K562 (cell line): ENCODE measurements around the gene TMEM184B. TPM values are rescaled to one million over a fixed set of nuclear protein-coding genes. Genes with fewer than 3 reads are reported as not detected.

Experiments used
- BMI1 ChIP-seq: fragments of 150-350 bp; IDR thresholded peaks from 2 replicates; pipeline ENCODE4 v1.6.1; 2014; ENCODE audit warnings: low read length
- BRD9 ChIP-seq: fragments of 450-650 bp; IDR thresholded peaks from 2 replicates; pipeline ENCODE4 v1.6.1; 2018; ENCODE audit warnings: low read depth; ENCODE audit not compliant: partially characterized antibody
- CREM ChIP-seq: IDR thresholded peaks from 2 replicates; pipeline ENCODE4 v1.6.1; 2014; ENCODE audit warnings: antibody characterized with exemption, low read depth
- ETV1 ChIP-seq: fragments of 450-650 bp; conservative IDR thresholded peaks from 2 replicates; pipeline ENCODE4 v1.6.1; 2016; ENCODE audit warnings: missing genetic modification characterization, control low read depth, low read depth, missing compliant biosample characterization
- ETV5 ChIP-seq: sonication (generic); formaldehyde crosslinking; IDR thresholded peaks from 2 replicates; pipeline ENCODE4 v1.4.0; 2020; ENCODE audit warnings: low read depth, mild to moderate bottlenecking, missing genetic modification reagents
- GATAD2B ChIP-seq: fragments of 450-650 bp; IDR thresholded peaks from 2 replicates; pipeline ENCODE4 v1.6.1; 2017; ENCODE audit warnings: mild to moderate bottlenecking, borderline replicate concordance
- KDM4B ChIP-seq, 2 experiments: fragments of 450-650 bp in 1 of 2; sonication (generic) in 1 of 2; IDR thresholded peaks; 2 replicates each; pipeline ENCODE4 v1.6.1; 2016 to 2017; ENCODE audit warnings: borderline replicate concordance in 2 of 2, antibody characterized with exemption in 1 of 2, low read depth in 1 of 2, mild to moderate bottlenecking in 1 of 2
- MEIS2 ChIP-seq: fragments of 450-650 bp; IDR thresholded peaks from 2 replicates; pipeline ENCODE4 v1.6.1; 2014; ENCODE audit warnings: mild to moderate bottlenecking; ENCODE audit not compliant: partially characterized antibody
- PTTG1 ChIP-seq: fragments of 450-650 bp; IDR thresholded peaks from 2 replicates; pipeline ENCODE4 v1.6.1; 2016; ENCODE audit warnings: low read depth, mild to moderate bottlenecking, missing genetic modification characterization, missing compliant biosample characterization
- ZBTB26 ChIP-seq: fragments of 450-650 bp; formaldehyde crosslinking; IDR thresholded peaks from 2 replicates; pipeline ENCODE4 v1.4.0; 2022; ENCODE audit warnings: missing genetic modification characterization
- ZNF584 ChIP-seq: fragments of 200-800 bp; sonication (Bioruptor generic); IDR thresholded peaks from 2 replicates; pipeline ENCODE4 v1.6.1; 2016; ENCODE audit warnings: low read depth, mild to moderate bottlenecking, missing genetic modification characterization, missing compliant biosample characterization
- polyA plus RNA-seq, 8 experiments: library from polyadenylated mRNA; depleted of rRNA in 4 of 8; stranded (reverse) in 5 of 8; unstranded in 3 of 8; fragments of >200 nt; fragmentation: Nextera tagmentation in 2 of 8; fragmentation: Illumina TruSeq in 1 of 8; extraction: Ambion mirVana in 2 of 8; extraction: Trizol in 1 of 8; gene quantifications; 2 replicates each; pipeline versions ENCODE4 v1.2.1 to v1.2.3, GENCODE V29; 2011 to 2014; ENCODE audit warnings: inconsistent platforms in 1 of 8, missing spikeins in 1 of 8
- total RNA-seq, 7 experiments: library from RNA; depleted of rRNA in 6 of 7; stranded (reverse); fragments of >200 nt in 6 of 7; fragmentation: Illumina TruSeq in 2 of 7; extraction: Trizol in 2 of 7; gene quantifications; 2 replicates each; pipeline versions ENCODE4 v1.2.1 to v1.2.3, GENCODE V29; 2011 to 2021; ENCODE audit warnings: low replicate concordance in 1 of 7
- TF ChIP-seq, protein P1 (sequence below), 2 experiments: fragments of 450-650 bp in 1 of 2; sonication (generic) in 1 of 2; formaldehyde crosslinking in 1 of 2; IDR thresholded peaks; 2 replicates each; pipeline versions ENCODE4 v1.7.1 to v1.9.0; 2016 to 2022; ENCODE audit warnings: inconsistent platforms in 1 of 2, mild to moderate bottlenecking in 1 of 2, missing genetic modification reagents in 1 of 2
- TF ChIP-seq, protein P2 (sequence below): fragments of 450-650 bp; IDR thresholded peaks from one replicate; pipeline ENCODE4 v1.6.1; 2018; ENCODE audit warnings: mild to moderate bottlenecking, moderate library complexity; ENCODE audit not compliant: partially characterized antibody
- TF ChIP-seq, protein P3 (sequence below): sonication (generic); formaldehyde crosslinking; IDR thresholded peaks from 2 replicates; pipeline ENCODE4 v1.9.0; 2022; ENCODE audit warnings: mild to moderate bottlenecking, missing genetic modification reagents

Gene TMEM184B
- total and polyA plus RNA-seq, 9 of the 15 experiments (the other 6 are each of a cell fraction or from before 2014, with no cell fraction given) = 0.31 to 25.1 (median 6.2) TPM

GRCh38 chr22:38317995-38318715 is 45.3 kb upstream of the TMEM184B start (continued):
- TF ChIP-seq, protein P1, sequence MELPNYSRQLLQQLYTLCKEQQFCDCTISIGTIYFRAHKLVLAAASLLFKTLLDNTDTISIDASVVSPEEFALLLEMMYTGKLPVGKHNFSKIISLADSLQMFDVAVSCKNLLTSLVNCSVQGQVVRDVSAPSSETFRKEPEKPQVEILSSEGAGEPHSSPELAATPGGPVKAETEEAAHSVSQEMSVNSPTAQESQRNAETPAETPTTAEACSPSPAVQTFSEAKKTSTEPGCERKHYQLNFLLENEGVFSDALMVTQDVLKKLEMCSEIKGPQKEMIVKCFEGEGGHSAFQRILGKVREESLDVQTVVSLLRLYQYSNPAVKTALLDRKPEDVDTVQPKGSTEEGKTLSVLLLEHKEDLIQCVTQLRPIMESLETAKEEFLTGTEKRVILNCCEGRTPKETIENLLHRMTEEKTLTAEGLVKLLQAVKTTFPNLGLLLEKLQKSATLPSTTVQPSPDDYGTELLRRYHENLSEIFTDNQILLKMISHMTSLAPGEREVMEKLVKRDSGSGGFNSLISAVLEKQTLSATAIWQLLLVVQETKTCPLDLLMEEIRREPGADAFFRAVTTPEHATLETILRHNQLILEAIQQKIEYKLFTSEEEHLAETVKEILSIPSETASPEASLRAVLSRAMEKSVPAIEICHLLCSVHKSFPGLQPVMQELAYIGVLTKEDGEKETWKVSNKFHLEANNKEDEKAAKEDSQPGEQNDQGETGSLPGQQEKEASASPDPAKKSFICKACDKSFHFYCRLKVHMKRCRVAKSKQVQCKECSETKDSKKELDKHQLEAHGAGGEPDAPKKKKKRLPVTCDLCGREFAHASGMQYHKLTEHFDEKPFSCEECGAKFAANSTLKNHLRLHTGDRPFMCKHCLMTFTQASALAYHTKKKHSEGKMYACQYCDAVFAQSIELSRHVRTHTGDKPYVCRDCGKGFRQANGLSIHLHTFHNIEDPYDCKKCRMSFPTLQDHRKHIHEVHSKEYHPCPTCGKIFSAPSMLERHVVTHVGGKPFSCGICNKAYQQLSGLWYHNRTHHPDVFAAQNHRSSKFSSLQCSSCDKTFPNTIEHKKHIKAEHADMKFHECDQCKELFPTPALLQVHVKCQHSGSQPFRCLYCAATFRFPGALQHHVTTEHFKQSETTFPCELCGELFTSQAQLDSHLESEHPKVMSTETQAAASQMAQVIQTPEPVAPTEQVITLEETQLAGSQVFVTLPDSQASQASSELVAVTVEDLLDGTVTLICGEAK (IDR thresholded peaks at IDR 0.05) = peak; percentile 26; the same call in 1 of the 2 replicates
- TF ChIP-seq, protein P1 (CRISPR knock-in tag; IDR thresholded peaks at IDR 0.05) = no peak
- TF ChIP-seq CREM (peak; percentile 42; the same call in 1 of the 2 replicates), BRD9 (peak; percentile 86), ETV1 (tag) (peak; percentile 51; the same call in 1 of the 2 replicates), KDM4B (IDR thresholded peaks at IDR 0.05; ENCODE audit: borderline replicate concordance in 2 of 2, low read depth in 1 of 2) (no peak), BMI1 (no peak), ETV5 (peak; percentile 37; the same call in 1 of the 2 replicates), ZNF584 (CRISPR knock-in tag) (0 out of 2 replicates have a peak, but pooled peaks have one; percentile 33), GATAD2B (no peak), PTTG1 (tag) (no peak), MEIS2 (no peak), ZBTB26 (no peak)
- TF ChIP-seq, protein P2, sequence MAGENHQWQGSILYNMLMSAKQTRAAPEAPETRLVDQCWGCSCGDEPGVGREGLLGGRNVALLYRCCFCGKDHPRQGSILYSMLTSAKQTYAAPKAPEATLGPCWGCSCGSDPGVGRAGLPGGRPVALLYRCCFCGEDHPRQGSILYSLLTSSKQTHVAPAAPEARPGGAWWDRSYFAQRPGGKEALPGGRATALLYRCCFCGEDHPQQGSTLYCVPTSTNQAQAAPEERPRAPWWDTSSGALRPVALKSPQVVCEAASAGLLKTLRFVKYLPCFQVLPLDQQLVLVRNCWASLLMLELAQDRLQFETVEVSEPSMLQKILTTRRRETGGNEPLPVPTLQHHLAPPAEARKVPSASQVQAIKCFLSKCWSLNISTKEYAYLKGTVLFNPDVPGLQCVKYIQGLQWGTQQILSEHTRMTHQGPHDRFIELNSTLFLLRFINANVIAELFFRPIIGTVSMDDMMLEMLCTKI = no peak
- TF ChIP-seq, protein P3, sequence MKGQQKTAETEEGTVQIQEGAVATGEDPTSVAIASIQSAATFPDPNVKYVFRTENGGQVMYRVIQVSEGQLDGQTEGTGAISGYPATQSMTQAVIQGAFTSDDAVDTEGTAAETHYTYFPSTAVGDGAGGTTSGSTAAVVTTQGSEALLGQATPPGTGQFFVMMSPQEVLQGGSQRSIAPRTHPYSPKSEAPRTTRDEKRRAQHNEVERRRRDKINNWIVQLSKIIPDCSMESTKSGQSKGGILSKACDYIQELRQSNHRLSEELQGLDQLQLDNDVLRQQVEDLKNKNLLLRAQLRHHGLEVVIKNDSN = peak; percentile 51; the same call in 1 of the 2 replicates
